Kasumi-1 (cell line): ENCODE measurements around the gene WNT3A.

Source experiments
- DNase-seq, 2 experiments: peaks; one replicate each; lab custom pipeline; 2025; lab: John Stamatoyannopoulos, UW

The WNT3A gene

DNA sequence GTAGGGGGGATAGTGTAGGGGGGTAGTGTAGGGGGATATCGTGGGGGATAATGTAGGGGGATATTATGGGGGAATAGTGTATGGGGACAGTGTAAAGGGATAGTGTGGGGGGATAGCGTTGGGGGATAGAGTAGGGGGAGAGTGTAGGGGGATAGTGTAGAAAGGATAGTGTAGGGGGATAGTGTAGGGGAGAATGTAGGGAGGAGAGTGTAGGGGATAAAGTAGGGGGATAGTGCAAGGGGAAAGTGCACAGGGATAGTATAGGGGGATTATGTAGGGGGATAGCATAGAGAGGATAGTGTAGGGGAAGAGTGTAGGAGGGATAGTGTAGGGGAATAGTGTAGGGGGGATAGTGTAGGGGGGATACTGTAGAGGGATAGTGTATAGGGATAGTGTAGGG, 63.4 kb downstream of the WNT3A start:
- DNase-seq: no peak

- no peak for DNase-seq
Observed at GRCh38 chr1:228070851-228071250, 64.1 kb downstream of the WNT3A start.

GRCh38 chr1:228071839-228072657, 65.2 kb downstream of the WNT3A start:
- no peak for DNase-seq

GRCh38 chr1:228072658-228073043, 65.9 kb downstream of the WNT3A start:
- DNase-seq: no peak

GRCh38 chr1:228073061-228073856, 66.5 kb downstream of the WNT3A start:
- DNase-seq: no peak

DNA sequence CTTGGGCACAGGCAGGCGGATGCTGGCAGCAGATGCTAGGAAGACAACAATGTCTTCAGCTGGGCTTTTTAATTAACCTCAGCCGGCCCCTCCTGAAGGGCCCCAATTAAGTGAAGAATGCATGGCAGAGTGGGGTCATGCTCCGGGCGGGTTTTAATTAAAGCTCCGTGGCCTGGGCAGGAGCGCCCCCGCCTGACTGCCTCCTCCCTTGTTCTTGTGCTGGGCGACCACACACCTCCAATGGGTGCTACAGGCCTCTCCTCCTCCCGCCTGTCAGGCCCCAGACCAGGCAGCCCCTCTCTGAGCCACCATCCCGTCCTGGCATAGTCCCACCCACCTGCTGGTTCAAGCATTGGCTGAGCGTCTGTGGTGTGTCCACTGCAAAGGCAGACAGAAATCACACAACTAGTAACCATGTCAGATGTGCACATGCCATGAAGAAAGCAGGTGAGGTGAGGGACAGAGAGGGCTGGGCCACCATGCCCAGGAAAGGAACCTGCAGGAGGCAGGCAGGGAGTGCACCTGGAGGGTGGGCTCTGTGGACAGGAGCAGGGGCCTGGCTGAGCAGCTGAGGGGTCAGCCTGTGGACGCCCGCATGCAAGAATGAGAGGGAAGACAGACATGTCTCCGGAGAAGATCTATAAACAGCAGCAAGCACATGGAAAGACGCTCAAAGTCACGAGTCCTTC, 67.2 kb downstream of the WNT3A start:
- DNase-seq: no peak

- DNase-seq: no peak
Observed at GRCh38 chr1:228074954-228075730, 68.3 kb downstream of the WNT3A start.

- no peak for DNase-seq
Observed at GRCh38 chr1:228075801-228076271, 69.0 kb downstream of the WNT3A start.

DNA sequence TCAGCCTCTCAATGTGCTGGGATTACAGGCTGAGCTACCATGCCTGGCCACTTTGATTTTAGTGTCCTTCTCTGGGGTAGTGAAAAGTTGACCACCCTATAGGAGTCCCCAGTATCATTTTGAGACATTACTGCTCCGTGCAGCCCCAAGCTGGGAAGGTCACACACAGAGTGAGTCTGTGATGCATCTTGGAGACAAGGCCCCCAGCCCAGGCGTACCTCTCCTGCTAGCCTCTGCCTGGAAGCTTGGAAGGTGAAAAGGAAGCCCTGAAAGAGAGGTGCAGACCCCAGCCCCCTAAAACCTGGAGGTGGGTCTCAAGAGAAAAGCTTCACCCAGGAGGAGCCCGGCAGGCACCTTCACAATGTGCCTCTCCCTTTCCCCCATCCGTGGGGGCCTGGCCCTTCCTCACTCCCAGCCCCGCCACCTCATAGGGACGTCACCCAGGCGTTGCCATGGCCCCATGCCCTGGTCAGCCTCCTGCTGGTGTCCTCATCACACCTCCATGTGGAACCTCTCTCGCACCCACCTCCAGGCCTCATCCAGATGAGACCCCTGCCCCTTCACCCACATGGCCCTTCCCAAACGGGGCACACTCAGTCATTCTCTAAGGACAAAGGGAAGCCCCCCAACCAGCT, 70.1 kb downstream of the WNT3A start:
- no peak for DNase-seq

- no peak for DNase-seq
Observed at GRCh38 chr1:228077565-228078330, 71.0 kb downstream of the WNT3A start.

GRCh38 chr1:228079013-228079412, 72.2 kb downstream of the WNT3A start:
- no peak for DNase-seq

DNA sequence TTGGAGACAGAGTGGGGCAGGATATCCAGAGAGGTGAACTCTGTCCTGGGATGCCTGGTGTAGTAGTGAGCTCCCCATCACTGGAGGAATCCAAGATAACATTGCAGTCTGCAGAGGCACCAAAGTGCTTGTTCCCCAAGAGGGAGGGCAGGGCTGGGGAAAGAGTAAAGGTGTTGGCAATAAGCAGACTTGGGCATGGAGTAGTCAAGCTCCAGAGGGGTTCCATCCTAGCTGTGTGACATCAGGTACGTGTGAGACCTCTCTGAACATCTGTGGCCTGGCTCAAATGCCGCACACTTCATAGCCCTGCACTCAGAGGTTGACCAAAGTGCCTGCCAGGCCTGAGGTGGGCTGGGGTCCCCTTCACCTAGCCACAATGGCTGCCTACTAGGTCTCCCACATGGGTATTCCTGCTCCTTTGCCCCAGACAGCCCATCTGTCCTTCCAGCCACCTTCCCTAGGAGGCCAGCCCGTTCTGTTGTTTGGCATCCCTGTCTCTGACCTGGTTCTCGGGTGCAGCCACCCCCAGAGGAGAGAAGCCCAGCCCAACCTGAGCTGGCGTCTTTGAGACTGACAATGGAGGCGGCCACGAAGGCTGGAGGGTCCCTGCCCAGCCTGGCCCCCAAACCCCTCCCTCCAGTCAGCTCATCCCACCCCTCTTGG, 72.9 kb downstream of the WNT3A start:
- no peak for DNase-seq

- no peak for DNase-seq
Observed at GRCh38 chr1:228081144-228081543, 74.3 kb downstream of the WNT3A start.

- no peak for DNase-seq
Observed at GRCh38 chr1:228081578-228082213, 74.9 kb downstream of the WNT3A start.

DNA sequence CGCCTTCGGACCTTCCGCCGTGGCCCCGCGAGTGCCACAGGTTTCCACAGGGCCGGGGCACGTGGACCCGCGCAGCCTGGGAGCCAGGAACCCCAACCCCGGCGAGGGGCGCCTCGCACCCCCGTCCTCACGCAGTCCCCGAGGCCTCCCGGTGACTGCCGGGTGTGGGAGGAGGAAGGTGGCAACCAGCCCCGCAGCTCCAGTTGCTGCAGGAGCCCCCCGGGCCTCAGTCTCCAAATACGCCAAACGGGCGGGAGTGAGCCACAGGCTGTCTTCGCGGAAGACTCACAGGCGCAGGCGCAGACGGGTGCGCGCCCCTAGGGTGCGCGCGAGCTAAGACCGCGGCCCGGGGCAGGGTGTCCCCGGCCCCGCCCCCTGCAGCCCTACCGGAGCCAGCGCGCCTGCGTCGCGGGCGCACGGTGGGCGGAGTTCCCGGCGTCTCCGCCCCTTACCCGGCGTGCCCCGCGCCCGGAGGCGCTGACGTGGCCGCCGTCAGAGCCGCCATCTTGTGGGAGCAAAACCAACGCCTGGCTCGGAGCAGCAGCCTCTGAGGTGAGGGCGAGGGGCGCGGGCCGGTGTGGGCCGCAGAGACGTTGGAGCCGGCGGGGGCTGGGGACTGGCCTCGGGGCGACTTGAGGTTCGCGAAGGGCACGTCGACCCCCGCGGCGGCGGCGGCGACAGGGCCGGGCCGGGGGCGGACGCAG, 75.6 kb downstream of the WNT3A start, which contains the start of gene ARF1:
TSS of gene ARF1 (plus strand) at position 495 of the 704 bp plus-strand sequence. CDS start 14,407 bp downstream, outside the sequence.
- peak; percentile 80 to 81 for DNase-seq

DNA sequence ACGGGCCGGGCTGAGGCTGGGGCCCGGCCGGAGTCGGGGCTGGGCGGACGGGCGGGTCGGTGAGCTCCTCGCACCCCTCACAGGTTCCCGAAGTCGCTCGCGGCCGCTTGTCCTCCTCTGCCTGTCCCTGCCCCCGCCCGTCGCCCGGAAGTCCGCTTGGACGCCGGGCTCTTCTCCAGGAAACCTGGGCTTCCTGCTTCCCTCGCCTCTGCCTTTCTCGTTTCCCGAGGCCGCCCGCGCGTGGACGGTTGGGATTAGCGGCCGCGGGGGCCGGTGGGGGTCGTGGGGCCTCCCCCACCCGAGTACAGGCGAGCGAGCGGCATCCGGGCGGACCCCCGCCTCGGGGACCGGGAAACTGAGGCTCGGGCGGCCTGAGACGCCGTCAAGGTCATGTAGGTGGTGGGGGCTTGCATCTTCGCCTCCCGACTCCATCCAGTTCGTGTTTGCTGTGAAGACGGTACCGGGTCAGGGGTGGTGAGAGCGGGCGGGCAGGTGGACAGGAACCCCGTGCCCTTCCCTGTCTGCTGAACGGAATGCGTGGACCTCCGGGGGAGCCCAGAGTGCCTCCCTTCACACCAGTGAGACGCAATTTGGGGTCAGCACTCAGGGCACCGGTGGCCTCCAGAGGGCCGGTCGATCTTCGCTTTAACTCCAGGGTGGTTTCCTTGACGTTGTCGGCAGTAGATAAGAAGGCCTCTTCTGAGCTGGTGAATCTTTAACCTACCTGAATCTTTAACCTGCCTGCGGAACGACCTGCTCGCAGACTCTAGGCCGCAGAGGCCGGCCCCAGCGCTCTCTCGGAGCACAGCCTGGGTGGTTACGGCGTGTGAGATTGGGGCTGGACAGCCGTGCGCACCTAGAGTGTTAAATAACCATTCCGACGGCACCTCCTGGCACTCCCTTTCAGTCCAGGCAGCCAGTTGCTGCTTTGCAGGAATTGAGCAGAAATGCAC, 76.4 kb downstream of the WNT3A start:
- DNase-seq: no peak

- DNase-seq: no peak
Observed at GRCh38 chr1:228083871-228084278, 77.1 kb downstream of the WNT3A start.
